Gastrocnemius medialis (tissue), 4 donors: Measurements from ENCODE around the gene TMOD4.

Experiments used
- POLR2A ChIP-seq, 2 donors: fragments of 450-650 bp; IDR thresholded peaks; one replicate each; pipeline ENCODE4 v1.6.1; 2017; ENCODE audit warnings: antibody characterized with exemption in 2 of 2, mild to moderate bottlenecking in 2 of 2, moderate library complexity in 2 of 2
- TF ChIP-seq, protein P1 (sequence below), 5 experiments: fragments of 450-650 bp in 3 of 5; fragments of 200-600 bp in 2 of 5; sonication (generic) in 2 of 5; IDR thresholded peaks in 4 of 5; conservative IDR thresholded peaks in 1 of 5; 1 replicate in 4 of 5; 2 replicates in 1 of 5; pipeline ENCODE4 v1.5.1; 2016 to 2019; ENCODE audit warnings: antibody characterized with exemption in 5 of 5, mild to moderate bottlenecking in 3 of 5, moderate library complexity in 3 of 5

DNA sequence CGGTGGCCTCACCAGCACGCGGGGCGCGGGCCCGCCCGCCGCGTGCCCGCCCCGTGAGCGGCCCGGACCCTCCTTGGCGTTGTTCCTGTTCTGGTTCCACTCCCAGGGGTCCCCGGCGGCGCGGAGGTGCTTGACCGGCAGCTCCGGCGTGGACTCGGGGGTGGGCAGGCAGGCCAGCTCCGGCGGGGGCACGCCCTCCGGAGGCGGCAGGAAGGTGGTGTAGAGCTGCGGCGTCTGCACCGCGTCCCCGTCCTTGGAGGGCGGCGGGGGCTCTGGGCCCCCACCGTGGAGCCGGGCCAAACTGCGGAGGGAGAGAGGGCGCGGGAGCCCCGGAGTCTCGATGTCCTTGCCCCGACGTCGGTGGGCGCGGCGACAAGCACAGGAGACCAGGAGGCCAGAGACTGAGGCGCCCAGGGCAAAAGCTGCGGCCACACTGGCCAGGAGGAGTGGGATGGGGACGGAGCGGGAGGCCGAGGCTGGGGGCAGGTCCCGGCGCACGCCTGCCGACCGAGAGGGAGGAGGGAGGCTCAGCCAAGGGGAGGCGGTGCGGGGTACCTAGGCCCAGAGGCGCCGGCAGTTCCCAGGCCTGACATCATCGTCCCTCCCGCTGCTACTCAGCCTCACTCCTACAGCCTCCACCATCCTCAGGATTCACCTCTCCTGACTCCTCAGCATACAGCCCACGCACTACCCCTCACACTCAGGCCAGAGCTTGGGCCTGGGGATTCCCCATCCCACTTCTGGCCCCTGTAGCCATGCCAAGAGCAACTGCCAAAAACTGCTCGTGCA, 42.6 kb downstream of the TMOD4 start:
- TF ChIP-seq, protein P1, sequence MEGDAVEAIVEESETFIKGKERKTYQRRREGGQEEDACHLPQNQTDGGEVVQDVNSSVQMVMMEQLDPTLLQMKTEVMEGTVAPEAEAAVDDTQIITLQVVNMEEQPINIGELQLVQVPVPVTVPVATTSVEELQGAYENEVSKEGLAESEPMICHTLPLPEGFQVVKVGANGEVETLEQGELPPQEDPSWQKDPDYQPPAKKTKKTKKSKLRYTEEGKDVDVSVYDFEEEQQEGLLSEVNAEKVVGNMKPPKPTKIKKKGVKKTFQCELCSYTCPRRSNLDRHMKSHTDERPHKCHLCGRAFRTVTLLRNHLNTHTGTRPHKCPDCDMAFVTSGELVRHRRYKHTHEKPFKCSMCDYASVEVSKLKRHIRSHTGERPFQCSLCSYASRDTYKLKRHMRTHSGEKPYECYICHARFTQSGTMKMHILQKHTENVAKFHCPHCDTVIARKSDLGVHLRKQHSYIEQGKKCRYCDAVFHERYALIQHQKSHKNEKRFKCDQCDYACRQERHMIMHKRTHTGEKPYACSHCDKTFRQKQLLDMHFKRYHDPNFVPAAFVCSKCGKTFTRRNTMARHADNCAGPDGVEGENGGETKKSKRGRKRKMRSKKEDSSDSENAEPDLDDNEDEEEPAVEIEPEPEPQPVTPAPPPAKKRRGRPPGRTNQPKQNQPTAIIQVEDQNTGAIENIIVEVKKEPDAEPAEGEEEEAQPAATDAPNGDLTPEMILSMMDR (IDR thresholded peaks at IDR 0.05 in 4 of 5, conservative IDR thresholded peaks at IDR 0.05 in 1 of 5), result no peak
- TF ChIP-seq POLR2A (IDR thresholded peaks at IDR 0.05), result no peak
